Measurements from ENCODE around the gene PPOX.

The PPOX gene

GRCh38 chr1:161196521-161197451 is 30.6 kb downstream of the PPOX start:
- in situ Hi-C loops (cut with HindIII; ENCODE audit: low sequenced_read_pairs), result no loop called here

DNA sequence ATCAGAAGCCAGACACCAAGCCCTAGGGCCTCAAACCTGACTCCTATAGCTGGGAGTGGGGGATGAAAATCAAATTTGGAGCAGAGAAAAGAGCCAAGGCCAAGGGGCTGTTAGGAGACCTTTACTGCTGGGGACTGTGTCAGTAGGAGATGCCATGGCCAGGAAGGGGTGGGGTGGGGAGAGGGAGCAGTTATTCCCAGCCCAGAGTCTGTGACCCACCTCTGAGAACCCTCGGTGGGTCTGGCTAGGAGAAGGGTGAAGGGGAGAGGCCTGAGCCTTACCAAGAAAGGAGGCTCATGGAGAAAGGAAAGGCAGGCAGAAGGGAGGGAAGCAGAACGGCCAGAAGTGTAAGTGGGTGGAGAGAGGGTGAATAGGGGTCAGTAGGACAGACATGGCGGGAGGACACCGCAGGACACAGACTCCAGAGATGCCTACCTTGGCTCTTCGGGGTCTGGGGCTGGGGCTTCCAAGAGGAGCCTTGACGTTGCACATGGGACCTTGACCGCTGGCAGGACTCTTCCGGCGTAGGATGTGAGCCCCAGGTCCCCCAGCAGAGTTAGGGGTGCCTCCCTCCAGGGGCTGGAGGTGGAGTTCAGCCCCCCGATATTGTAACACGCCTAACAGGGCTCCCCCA is 31.5 kb downstream of the PPOX start:
- in situ Hi-C loops (cut with HindIII; ENCODE audit: low sequenced_read_pairs), result no loop called here

- in situ Hi-C loops (cut with HindIII; ENCODE audit: low sequenced_read_pairs), result no loop called here
Observed at GRCh38 chr1:161198194-161198896, 32.1 kb downstream of the PPOX start.

GRCh38 chr1:161198897-161199431 is 32.7 kb downstream of the PPOX start, which contains the start of gene ADAMTS4:
Gene ADAMTS4 (minus strand): TSS chr1:161199054. CDS start chr1:161198627, 427 bp downstream.
- in situ Hi-C loops (cut with HindIII; ENCODE audit: low sequenced_read_pairs), result no loop called here

GRCh38 chr1:161199506-161200139 is 33.4 kb downstream of the PPOX start:
- in situ Hi-C loops (cut with HindIII; ENCODE audit: low sequenced_read_pairs), result no loop called here

GRCh38 chr1:161200421-161200991 is 34.3 kb downstream of the PPOX start:
- in situ Hi-C loops (cut with HindIII; ENCODE audit: low sequenced_read_pairs), result no loop called here

DNA sequence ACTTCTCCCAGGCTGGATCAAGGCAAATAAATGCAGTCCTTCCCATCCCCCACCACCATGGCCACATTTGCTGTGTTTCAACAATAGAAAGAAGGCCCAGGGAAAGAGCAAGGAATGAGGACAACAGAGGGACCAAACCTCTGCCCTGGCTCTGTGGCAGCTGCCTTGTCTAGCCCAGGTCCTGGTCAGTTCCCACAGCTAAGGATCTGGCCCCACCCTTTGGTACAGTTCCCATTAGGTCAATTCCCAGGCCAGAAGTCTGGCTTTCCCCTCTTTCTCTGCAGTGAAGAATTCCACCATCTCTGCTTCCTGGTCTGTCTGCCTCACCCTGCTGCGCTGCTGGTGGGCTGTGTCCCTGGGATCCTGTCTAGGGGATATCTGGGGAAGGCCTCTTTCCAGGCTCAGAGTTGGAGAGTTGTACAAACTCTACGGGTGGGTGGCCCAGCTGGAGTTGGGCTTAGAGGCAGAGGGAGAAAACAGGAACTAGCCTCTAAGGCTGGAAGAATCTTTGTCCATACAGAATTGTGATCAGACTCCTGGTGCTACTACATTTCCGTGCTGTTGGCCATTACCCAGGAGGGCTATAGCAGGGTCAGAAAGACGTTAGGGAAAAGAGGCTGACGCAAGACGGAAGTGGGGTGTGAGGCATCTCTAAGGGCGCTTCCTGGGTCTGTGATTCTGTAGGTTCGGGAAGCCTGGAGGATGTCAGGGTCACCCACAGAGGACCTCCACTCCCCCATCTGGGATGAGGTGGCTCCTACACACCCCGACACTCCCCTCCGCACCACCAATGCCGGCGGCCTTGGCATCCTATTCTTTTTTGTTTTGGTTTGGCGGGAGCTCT is 35.0 kb downstream of the PPOX start:
- in situ Hi-C loops (cut with HindIII; ENCODE audit: low sequenced_read_pairs), result no loop called here

GRCh38 chr1:161201836-161202712 is 35.8 kb downstream of the PPOX start, which contains the start of gene NDUFS2:
Gene NDUFS2 (plus strand): TSS chr1:161202367. CDS start chr1:161202386, 19 bp downstream.
- in situ Hi-C loops (cut with HindIII; ENCODE audit: low sequenced_read_pairs), result no loop called here

DNA sequence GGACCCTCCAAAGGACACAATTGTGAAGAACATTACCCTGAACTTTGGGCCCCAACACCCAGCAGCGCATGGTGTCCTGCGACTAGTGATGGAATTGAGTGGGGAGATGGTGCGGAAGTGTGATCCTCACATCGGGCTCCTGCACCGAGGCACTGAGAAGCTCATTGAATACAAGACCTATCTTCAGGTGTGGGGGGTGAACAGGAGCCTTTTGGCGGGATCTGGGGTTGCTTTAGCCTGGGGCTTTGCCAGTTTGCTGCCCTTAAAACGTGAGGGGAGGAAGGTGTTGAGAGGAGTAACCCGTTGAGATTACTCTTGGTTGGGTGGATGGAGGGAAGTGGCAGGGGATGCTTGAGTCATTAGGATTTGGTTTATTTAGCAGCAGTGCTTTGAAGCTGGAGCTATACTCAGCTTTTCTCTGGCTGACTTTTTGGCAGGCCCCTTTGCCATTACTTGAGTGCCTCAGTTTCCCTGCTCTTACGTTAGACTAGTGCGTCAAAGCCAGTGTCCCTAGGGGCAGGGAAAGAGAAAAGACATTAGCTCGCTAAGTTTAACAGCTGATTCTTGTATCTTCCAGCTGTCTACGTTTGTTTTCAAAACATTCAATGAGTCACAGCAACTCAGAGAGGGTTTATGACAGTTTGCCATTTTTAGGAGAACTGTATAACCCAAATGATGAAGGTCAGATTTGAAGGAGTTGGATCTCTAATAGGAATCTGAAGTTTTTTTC is 40.4 kb downstream of the PPOX start:
- in situ Hi-C loops (cut with HindIII; ENCODE audit: low sequenced_read_pairs), result loop anchor here (5.0 kb wide), 1 partner anchor 176 kb away; no protein-coding TSS in a partner anchor

GRCh38 chr1:161207173-161207572 is 40.9 kb downstream of the PPOX start:
- in situ Hi-C loops (cut with HindIII; ENCODE audit: low sequenced_read_pairs), result loop anchor here (5.0 kb wide), 1 partner anchor 175 kb away; no protein-coding TSS in a partner anchor

- in situ Hi-C loops (cut with HindIII; ENCODE audit: low sequenced_read_pairs), result loop anchor here (5.0 kb wide), 1 partner anchor 172 kb away; no protein-coding TSS in a partner anchor
Observed at GRCh38 chr1:161209790-161210409, 43.7 kb downstream of the PPOX start.

GRCh38 chr1:161214369-161214768 is 48.1 kb downstream of the PPOX start:
- in situ Hi-C loops (cut with HindIII; ENCODE audit: low sequenced_read_pairs), result no loop called here

DNA sequence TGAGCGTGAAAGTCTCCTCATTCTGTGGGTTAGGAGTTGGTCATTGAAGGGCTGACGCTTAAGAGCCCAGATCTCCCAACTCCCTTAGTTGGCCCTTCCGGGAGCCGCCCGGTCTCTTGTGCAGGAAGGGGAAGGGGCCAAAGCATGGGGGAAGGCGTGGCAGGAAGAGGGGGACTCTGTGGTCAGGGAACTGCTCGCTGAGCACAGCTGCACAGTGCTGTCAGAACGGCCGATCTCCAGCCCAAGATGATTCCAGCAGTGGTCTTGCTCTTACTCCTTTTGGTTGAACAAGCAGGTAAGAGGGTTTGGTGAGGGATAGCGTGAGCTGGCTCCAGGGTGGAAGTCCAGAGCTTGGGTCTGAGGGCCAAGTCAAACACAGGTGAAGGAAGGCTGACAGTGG is 48.9 kb downstream of the PPOX start, which contains the start of gene FCER1G:
FCER1G (plus strand) TSS at position 220 of the 400 bp plus-strand sequence; CDS start at position 247, 27 bp downstream.
- in situ Hi-C loops (cut with HindIII; ENCODE audit: low sequenced_read_pairs), result loop anchor here (5.0 kb wide), 1 partner anchor 92 kb away; the partner anchor contains the start of gene MPZ

- in situ Hi-C loops (cut with HindIII; ENCODE audit: low sequenced_read_pairs), result loop anchor here (5.0 kb wide), 1 partner anchor 90 kb away; the partner anchor contains the start of gene MPZ
Observed at GRCh38 chr1:161216945-161217712, 50.9 kb downstream of the PPOX start.

GRCh38 chr1:161217831-161218230 is 51.6 kb downstream of the PPOX start:
- in situ Hi-C loops (cut with HindIII; ENCODE audit: low sequenced_read_pairs), result loop anchor here (5.0 kb wide), 1 partner anchor 89 kb away; the partner anchor contains the start of gene MPZ
